H1 (cell line): ENCODE measurements around the gene MXRA7. TPM values are rescaled to one million over a fixed set of nuclear protein-coding genes. Genes with fewer than 3 reads are reported as not detected.

Experiments
- CTCF ChIA-PET: fragments of 300-600 bp; sonication (Branson Sonifier 250); formaldehyde crosslinking; loops from one replicate; lab custom pipeline; 2021; ENCODE audit not compliant: partially characterized antibody; lab: Charles Lee
- POLR2A ChIA-PET: fragments of 300-600 bp; sonication (Branson Sonifier 250); formaldehyde crosslinking; loops from one replicate; lab custom pipeline; 2021; ENCODE audit warnings: inconsistent platforms; ENCODE audit not compliant: partially characterized antibody; lab: Charles Lee
- DNase-seq, 2 experiments: peaks; one replicate each; pipeline versions ENCODE4 v3.0.0 to v3.0.0-alpha.2; 2010 to 2022; ENCODE audit warnings: low spot score in 2 of 2, low read depth in 1 of 2, mixed read lengths in 1 of 2
- FAIRE-seq: peaks from 2 replicates; lab custom pipeline; 2011; peaks lifted over from hg19 to GRCh38; lab: Jason Lieb, UNC
- H2AFZ ChIP-seq: 2 replicates; pipeline ENCODE4 v1.8.1; 2012; ENCODE audit warnings: low read length, inconsistent platforms
- H2AK5ac ChIP-seq: 2 replicates; pipeline ENCODE4 v1.6.1; 2013; ENCODE audit warnings: low read depth, low read length
- H2BK120ac ChIP-seq: replicated peaks from 2 replicates; pipeline ENCODE3; 2013; ENCODE audit warnings: low read depth, low read length, inconsistent platforms
- H2BK12ac ChIP-seq: 2 replicates; pipeline ENCODE4 v1.6.1; 2013; ENCODE audit warnings: low read depth, low read length
- H2BK15ac ChIP-seq: 2 replicates; pipeline ENCODE4 v1.6.1; 2013; ENCODE audit warnings: low read length
- H2BK20ac ChIP-seq: 2 replicates; pipeline ENCODE4 v1.6.1; 2013; ENCODE audit warnings: low read length
- H2BK5ac ChIP-seq: 2 replicates; pipeline ENCODE4 v1.6.1; 2013; ENCODE audit warnings: low read depth, low read length
- H3K14ac ChIP-seq: 2 replicates; pipeline ENCODE4 v1.6.1; 2013; ENCODE audit warnings: inconsistent platforms; ENCODE audit not compliant: insufficient read length
- H3K18ac ChIP-seq: 2 replicates; pipeline ENCODE4 v1.6.1; 2013; ENCODE audit warnings: low read length; ENCODE audit errors: extremely low read depth
- H3K23ac ChIP-seq: 2 replicates; pipeline ENCODE4 v1.6.1; 2013; ENCODE audit warnings: inconsistent platforms; ENCODE audit not compliant: insufficient read length
- H3K23me2 ChIP-seq: 2 replicates; pipeline ENCODE4 v1.6.1; 2013; ENCODE audit warnings: low read depth, low read length
- H3K27ac ChIP-seq: 2 replicates; pipeline ENCODE4 v1.6.1; 2011; ENCODE audit warnings: low read depth, low read length, inconsistent platforms
- H3K27me3 ChIP-seq, 4 experiments: replicated peaks in 1 of 4; 1 replicate in 1 of 4; 2 replicates in 3 of 4; pipeline versions ENCODE4 v1.6.1 to v1.8.1; 2011 to 2013; ENCODE audit warnings: low read length in 3 of 4, mild to moderate bottlenecking in 3 of 4, inconsistent platforms in 2 of 4, mixed read lengths in 2 of 4, moderate library complexity in 1 of 4; ENCODE audit not compliant: control insufficient read depth in 3 of 4, insufficient read depth in 3 of 4; ENCODE audit errors: extremely low read depth in 1 of 4
- H3K36me3 ChIP-seq, 4 experiments: 2 replicates each; pipeline versions ENCODE4 v1.6.1 to v1.8.1; 2011 to 2013; ENCODE audit warnings: mild to moderate bottlenecking in 4 of 4, low read length in 3 of 4, moderate library complexity in 2 of 4, control low read depth in 1 of 4, inconsistent platforms in 1 of 4; ENCODE audit not compliant: insufficient read depth in 4 of 4, control insufficient read depth in 2 of 4
- H3K4ac ChIP-seq: replicated peaks from 2 replicates; pipeline ENCODE3; 2013; ENCODE audit warnings: low read length, low read depth, mixed read lengths, inconsistent platforms; ENCODE audit not compliant: insufficient read length
- H3K4me1 ChIP-seq, 4 experiments: replicated peaks in 1 of 4; 1 replicate in 1 of 4; 2 replicates in 3 of 4; pipeline versions ENCODE4 v1.6.1 to v1.8.1; 2011 to 2013; ENCODE audit warnings: low read length in 3 of 4, inconsistent platforms in 2 of 4, mixed read lengths in 1 of 4; ENCODE audit not compliant: insufficient read depth in 4 of 4, control insufficient read depth in 3 of 4
- H3K4me2 ChIP-seq, 2 experiments: 2 replicates each; pipeline versions ENCODE4 v1.6.1 to v1.8.1; 2011 to 2013; ENCODE audit warnings: low read depth in 2 of 2, low read length in 2 of 2, control low read depth in 1 of 2, inconsistent platforms in 1 of 2, mild to moderate bottlenecking in 1 of 2; ENCODE audit not compliant: insufficient read depth in 1 of 2
- H3K4me3 ChIP-seq, 4 experiments: fragments of 200-600, 300-600 bp in 1 of 4; sonication (generic), shearing (Covaris generic), sonication (Bioruptor Twin) in 1 of 4; 2 replicates each; pipeline versions ENCODE4 v1.5.1 to v1.8.1; 2011 to 2016; ENCODE audit warnings: low read length in 4 of 4, low read depth in 3 of 4, control low read depth in 2 of 4, inconsistent platforms in 2 of 4, mild to moderate bottlenecking in 2 of 4, mixed read lengths in 1 of 4, moderate library complexity in 1 of 4; ENCODE audit not compliant: insufficient read depth in 2 of 4; ENCODE audit errors: extremely low read depth in 1 of 4
- H3K56ac ChIP-seq: replicated peaks from 2 replicates; pipeline ENCODE3; 2013; ENCODE audit warnings: low read depth, mild to moderate bottlenecking, mixed read lengths, low read length, inconsistent platforms; ENCODE audit not compliant: insufficient read length
- H3K79me1 ChIP-seq: 2 replicates; pipeline ENCODE4 v1.6.1; 2013; ENCODE audit warnings: low read depth, low read length, control low read depth
- H3K79me2 ChIP-seq, 2 experiments: 2 replicates each; pipeline versions ENCODE4 v1.6.1 to v1.8.1; 2012 to 2013; ENCODE audit warnings: low read length in 2 of 2, mild to moderate bottlenecking in 2 of 2, inconsistent platforms in 1 of 2; ENCODE audit not compliant: insufficient read depth in 2 of 2, control insufficient read depth in 1 of 2
- H3K9ac ChIP-seq, 4 experiments: replicated peaks in 1 of 4; 1 replicate in 1 of 4; 2 replicates in 3 of 4; pipeline versions ENCODE4 v1.6.1 to v1.8.1; 2011 to 2013; ENCODE audit warnings: low read depth in 3 of 4, low read length in 3 of 4, control low read depth in 2 of 4, mild to moderate bottlenecking in 2 of 4, moderate library complexity in 2 of 4, inconsistent platforms in 1 of 4; ENCODE audit errors: extremely low read depth in 1 of 4
- H3K9me3 ChIP-seq, 2 experiments: 2 replicates each; pipeline versions ENCODE4 v1.6.1 to v1.8.1; 2012 to 2013; ENCODE audit warnings: mild to moderate bottlenecking in 2 of 2, moderate library complexity in 2 of 2, control low read depth in 1 of 2, inconsistent platforms in 1 of 2, low read depth in 1 of 2, low read length in 1 of 2, mixed read lengths in 1 of 2; ENCODE audit not compliant: insufficient read depth in 2 of 2
- H4K20me1 ChIP-seq, 2 experiments: replicated peaks in 1 of 2; 2 replicates each; pipeline versions ENCODE3 to v1.8.1; 2011 to 2013; ENCODE audit warnings: inconsistent platforms in 2 of 2, low read length in 2 of 2, mild to moderate bottlenecking in 1 of 2; ENCODE audit not compliant: insufficient read depth in 2 of 2, control insufficient read depth in 1 of 2
- H4K5ac ChIP-seq: 2 replicates; pipeline ENCODE4 v1.6.1; 2013; ENCODE audit warnings: low read length, low read depth, mixed read lengths, inconsistent platforms; ENCODE audit not compliant: insufficient read length
- H4K8ac ChIP-seq: 2 replicates; pipeline ENCODE4 v1.8.0; 2013; ENCODE audit warnings: mild to moderate bottlenecking, moderate library complexity, low read length, inconsistent platforms; ENCODE audit not compliant: insufficient read depth; ENCODE audit errors: extremely low read depth
- H4K91ac ChIP-seq: replicated peaks from 2 replicates; pipeline ENCODE3; 2013; ENCODE audit warnings: low read length, mixed read lengths, inconsistent platforms; ENCODE audit not compliant: insufficient read length
- CBX5 ChIP-seq: fragments of 300-800, 300-1000 bp; sonication (generic); IDR thresholded peaks from 2 replicates; pipeline ENCODE4 v1.7.1; 2016; ENCODE audit warnings: antibody characterized with exemption, low read length, low read depth
- CHD1 ChIP-seq: IDR thresholded peaks from 2 replicates; pipeline ENCODE4 v1.6.1; 2012; ENCODE audit warnings: low read depth, low read length, improper control_type of control experiment
- CREB1 ChIP-seq: IDR thresholded peaks from 2 replicates; pipeline ENCODE4 v1.6.1; 2012; ENCODE audit warnings: inconsistent platforms
- GABPA ChIP-seq: IDR thresholded peaks from 2 replicates; pipeline ENCODE4 v1.6.1; 2011; ENCODE audit warnings: mild to moderate bottlenecking, low read length, moderate library complexity, borderline replicate concordance; ENCODE audit not compliant: insufficient read depth
- GTF2F1 ChIP-seq: IDR thresholded peaks from 2 replicates; pipeline ENCODE4 v1.6.1; 2012; ENCODE audit warnings: low read depth, low read length, improper control_type of control experiment, borderline replicate concordance
- KDM1A ChIP-seq: fragments of 200-600, 300-600 bp; sonication (generic); IDR thresholded peaks from 2 replicates; pipeline ENCODE4 v1.7.1; 2016; ENCODE audit warnings: mild to moderate bottlenecking, low read length, borderline replicate concordance
- KDM4A ChIP-seq: IDR thresholded peaks from one replicate; pipeline ENCODE4 v1.7.1; 2012; ENCODE audit warnings: low read depth, mild to moderate bottlenecking, moderate library complexity, low read length, inconsistent platforms; ENCODE audit not compliant: severe bottlenecking
- RBBP5 ChIP-seq: IDR thresholded peaks from 2 replicates; pipeline ENCODE4 v1.7.1; 2012; ENCODE audit warnings: low read depth, mild to moderate bottlenecking, inconsistent platforms, low read length, moderate library complexity, borderline replicate concordance
- RFX5 ChIP-seq: IDR thresholded peaks from 2 replicates; pipeline ENCODE4 v1.6.1; 2011; ENCODE audit warnings: low read depth, low read length, improper control_type of control experiment, borderline replicate concordance
- RXRA ChIP-seq: IDR thresholded peaks from 2 replicates; pipeline ENCODE4 v1.6.1; 2011; ENCODE audit warnings: low read depth, mild to moderate bottlenecking, low read length, moderate library complexity; ENCODE audit not compliant: insufficient read depth
- SP2 ChIP-seq: IDR thresholded peaks from 2 replicates; pipeline ENCODE4 v1.6.1; 2012; ENCODE audit warnings: mild to moderate bottlenecking, low read length, inconsistent platforms
- TBP ChIP-seq: IDR thresholded peaks from 2 replicates; pipeline ENCODE4 v1.6.1; 2011; ENCODE audit warnings: low read depth, low read length, improper control_type of control experiment
- WGBS, 2 experiments: shearing (Covaris generic) in 1 of 2; methylation state at CpG; one replicate each; pipeline versions ENCODE4 v1.1.6 to v1.1.7; 2013 to 2015; ENCODE audit warnings: low lambda C conversion rate in 2 of 2, mixed read lengths in 2 of 2, inconsistent platforms in 1 of 2, low coverage in 1 of 2, missing lambda C conversion rate in 1 of 2; ENCODE audit not compliant: insufficient replicate concordance in 2 of 2, insufficient coverage in 1 of 2, insufficient read length in 1 of 2; ENCODE audit errors: extremely low coverage in 1 of 2, missing lambda C conversion rate in 1 of 2; 5-methylcytosine and 5-hydroxymethylcytosine counted together
- polyA plus RNA-seq, 7 experiments: library from polyadenylated mRNA; depleted of rRNA in 3 of 7; stranded (reverse) in 5 of 7; unstranded in 2 of 7; fragments of >200 nt in 5 of 7; fragments of 200-250 nt in 2 of 7; gene quantifications; 1 replicate in 5 of 7; 2 replicates in 1 of 7; 4 replicates in 1 of 7; pipeline versions ENCODE4 v1.2.1 to v1.2.3, GENCODE V29; 2011 to 2013; ENCODE audit warnings: missing spikeins in 2 of 7, mixed read lengths in 2 of 7
- total RNA-seq: library from RNA; stranded (reverse); fragmentation: NEBNext Ultra II Directional; extraction: Animal tissue kit (Norgen Biotek cat#: 25700); gene quantifications from 2 replicates; pipeline ENCODE4 v1.2.1, GENCODE V29; 2021

MXRA7 gene
- total and polyA plus RNA-seq, 2 of the 8 experiments (the other 6 are each of a cell fraction or from before 2014, with no cell fraction given): 17.8 to 26.6 TPM

DNA sequence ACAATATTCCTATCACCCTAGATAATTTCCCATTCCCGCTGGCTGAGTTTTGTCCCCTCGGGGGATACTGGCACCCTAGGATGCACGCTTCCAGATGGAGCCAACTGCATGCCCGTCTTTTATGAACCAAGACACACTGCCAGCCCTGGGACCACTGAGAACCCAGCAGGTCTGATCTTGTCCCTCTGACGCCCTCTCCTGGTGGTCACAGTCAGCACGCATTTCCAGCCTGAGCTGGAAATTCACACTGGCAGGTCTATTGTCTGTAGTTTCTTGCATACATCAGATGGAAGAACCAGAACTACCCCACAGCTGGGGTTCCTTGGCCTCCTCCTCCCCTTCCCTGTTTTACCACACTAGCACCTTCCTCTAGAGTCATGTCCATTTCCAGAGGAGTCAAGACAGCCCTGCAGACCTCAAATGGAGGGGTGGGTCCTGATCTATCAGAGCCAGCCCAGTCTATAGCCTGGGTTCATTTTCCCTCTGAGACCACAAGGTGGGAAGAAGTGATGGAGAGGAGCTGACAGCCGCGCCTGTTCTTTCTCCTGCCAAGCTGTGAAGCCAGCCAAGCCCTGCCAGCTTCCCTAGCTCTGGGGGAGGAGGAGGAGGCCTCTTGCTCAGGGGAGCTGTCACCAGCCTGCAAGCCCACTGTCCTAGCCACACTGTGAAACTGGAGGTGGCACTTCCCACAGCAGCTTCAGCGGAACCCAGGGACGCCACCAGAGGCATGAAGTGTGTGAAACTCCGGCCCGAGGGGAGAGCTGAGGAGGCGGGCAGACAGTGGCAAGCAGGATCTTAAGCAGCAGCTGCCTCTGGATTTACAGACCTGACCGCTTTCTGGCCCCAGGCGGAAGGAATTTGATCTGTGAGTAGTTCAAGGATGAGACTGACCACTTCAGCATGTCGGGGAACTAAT lies 29.3 kb downstream of the MXRA7 start:
- peak overlapping the region; percentile 50; the same call in 1 of the 2 replicates for H2BK12ac ChIP-seq
- H4K8ac ChIP-seq: no peak overlapping the region
- no peaks in the 10 kb centered on the region for H3K9me3 ChIP-seq
- no peaks in the 10 kb centered on the region for H3K79me2 ChIP-seq
- H3K9ac ChIP-seq: no peak overlapping the region
- no peak overlapping the region for H3K18ac ChIP-seq
- H3K23ac ChIP-seq: no peak overlapping the region
- no peak overlapping the region for H4K91ac ChIP-seq
- H2AK5ac ChIP-seq: no peak overlapping the region
- H3K4me2 ChIP-seq: no peak overlapping the region
- no peak overlapping the region for H3K14ac ChIP-seq
- H2BK20ac ChIP-seq: 0 out of 2 replicates have a peak overlapping the region, but pooled peaks have one; percentile 9
- no peak overlapping the region for H4K5ac ChIP-seq
- DNase-seq: peak; percentile 62 to 90
- no peak overlapping the region for H2BK5ac ChIP-seq
- 57% methylated on average over 13 of the region's 16 CpGs; no CpG with 5 or more reads in 1 of the 2 experiments for WGBS, 2 experiments
- peaks cover 0 to 19% (median 10%) of the 10 kb centered on the region in 4 experiments; a peak in 5 of 7 replicates for H3K4me1 ChIP-seq
- no peak overlapping the region for H2AFZ ChIP-seq
- no peak overlapping the region for H3K27ac ChIP-seq
- H3K79me1 ChIP-seq: no peaks in the 10 kb centered on the region
- ChIA-PET CTCF (interaction anchor here (0.6 to 13.1 kb wide), 59 partner anchors 9 to 328 kb away, joined by 3 to 155 read pairs (median 6); partner anchors contain the start of genes AANAT, MXRA7, PRCD and PRPSAP1), POLR2A (interaction anchor here (0.6 to 3.7 kb wide), 8 partner anchors 10 to 147 kb away, joined by 3 to 18 read pairs (median 4); no protein-coding TSS in a partner anchor)
- peak; percentile 85 for FAIRE-seq
- no peaks in the 10 kb centered on the region for H3K27me3 ChIP-seq
- H2BK15ac ChIP-seq: no peak overlapping the region
- H3K36me3 ChIP-seq: no peaks in the 10 kb centered on the region
- H3K4ac ChIP-seq: no peak overlapping the region
- no peaks in the 10 kb centered on the region for H3K23me2 ChIP-seq
- no peak overlapping the region for H3K56ac ChIP-seq
- H3K4me3 ChIP-seq: no peak overlapping the region
- no peak overlapping the region for H2BK120ac ChIP-seq
- H4K20me1 ChIP-seq: peaks cover 0 to 3% of the 10 kb centered on the region in 2 experiments
- no peak for TF ChIP-seq TBP
- TF ChIP-seq KDM1A: no peak
- TF ChIP-seq CBX5: no peak
- no peak for TF ChIP-seq RBBP5
- no peak for TF ChIP-seq RXRA
- no peak for TF ChIP-seq RFX5
- TF ChIP-seq CREB1: peak; percentile 48; the same call in 1 of the 2 replicates
- TF ChIP-seq KDM4A: no peak
- TF ChIP-seq CHD1: no peak
- no peak for TF ChIP-seq GTF2F1
- TF ChIP-seq GABPA: peak; percentile 70; the same call in 1 of the 2 replicates
- TF ChIP-seq SP2: no peak
